ENCODE measurements around the gene CTSH.

Gene CTSH

DNA sequence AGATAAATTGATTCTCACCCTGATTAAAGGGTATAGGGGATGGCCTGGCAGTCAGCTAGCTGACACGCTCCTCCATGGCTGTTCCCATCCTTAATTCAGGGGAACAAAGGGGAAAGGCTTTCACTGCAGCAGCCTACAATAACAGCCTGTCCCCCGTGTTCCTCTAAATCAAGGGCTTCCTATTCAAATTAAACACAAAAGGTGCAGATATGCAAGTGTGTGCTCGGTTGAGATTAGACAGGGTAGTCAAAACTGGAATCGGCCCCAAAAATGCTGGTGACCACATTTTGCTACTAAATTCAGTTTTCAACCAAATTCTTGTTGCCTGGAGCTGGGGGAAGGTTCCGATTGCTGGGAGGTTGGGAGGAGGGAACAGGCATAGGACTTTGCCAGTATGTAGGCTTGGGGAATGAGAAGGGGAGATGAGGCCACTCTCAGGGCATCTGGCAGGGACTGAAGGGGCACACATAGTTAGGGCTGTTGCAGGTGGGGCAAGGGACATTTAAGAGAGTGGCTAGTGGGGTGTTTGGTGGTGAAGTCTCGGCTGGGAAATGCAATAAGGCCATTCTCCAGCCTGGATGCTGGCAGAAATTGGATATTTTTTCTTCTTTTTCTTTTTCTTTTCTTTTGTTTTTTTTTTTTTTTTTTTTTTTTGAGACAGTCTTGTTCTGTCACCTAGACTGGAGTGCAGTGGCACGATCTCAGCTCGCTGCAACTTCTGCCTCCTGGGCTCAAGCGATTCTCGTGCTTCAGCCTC is 32.9 kb upstream of the CTSH start:
- no peak for DNase-seq

GRCh38 chr15:78977091-78977571 is 32.3 kb upstream of the CTSH start:
- no peak for DNase-seq

DNA sequence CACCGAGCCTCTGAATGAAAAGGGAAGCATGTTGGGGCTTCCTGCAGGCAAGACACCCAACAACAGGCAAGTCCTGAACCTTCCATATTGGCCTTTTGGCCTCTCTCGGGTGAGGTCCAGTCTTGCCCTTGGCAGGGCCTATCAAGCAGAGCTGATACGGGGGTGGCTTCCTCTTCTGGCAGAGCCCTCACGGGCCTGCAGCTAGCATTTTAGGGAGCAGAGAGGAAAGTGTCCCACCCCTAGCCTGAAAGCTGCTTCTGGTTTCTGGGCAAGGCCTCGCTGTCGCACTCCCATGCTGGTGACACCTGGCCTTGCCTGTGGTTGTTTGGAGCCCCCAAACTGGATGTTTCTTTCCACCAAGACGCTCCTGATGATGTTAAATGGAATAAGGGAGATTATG is 31.8 kb upstream of the CTSH start:
- no peak for DNase-seq

DNA sequence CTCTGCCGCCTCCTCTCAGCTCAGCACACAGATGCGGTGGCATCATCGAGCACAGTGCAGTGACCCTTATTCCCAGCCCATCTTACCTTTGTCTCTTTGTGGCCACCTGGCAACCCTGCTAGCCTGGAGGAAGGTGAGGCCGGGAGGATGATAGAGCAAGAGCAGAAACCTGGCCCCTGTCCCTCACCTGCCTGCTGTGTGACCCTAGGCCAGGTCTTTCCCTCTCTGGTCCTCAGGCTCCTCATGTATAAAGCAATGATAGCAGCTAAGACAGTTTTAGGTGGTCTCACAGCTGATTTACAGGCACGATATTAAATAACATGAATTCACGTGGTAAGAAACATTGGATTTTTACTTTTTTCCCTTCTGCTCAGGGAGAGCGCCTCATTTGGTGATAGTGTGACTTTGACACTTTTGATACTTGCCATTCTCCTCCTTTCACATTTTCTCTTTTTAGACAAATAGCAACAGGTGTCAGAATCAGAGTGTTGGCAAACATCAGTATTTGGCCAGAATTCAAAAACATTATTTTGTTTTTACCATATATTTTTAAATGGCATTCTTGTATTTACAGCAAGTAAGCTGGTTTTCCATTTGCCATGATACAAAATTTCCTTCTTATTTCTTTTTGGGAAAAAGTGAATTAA is 29.5 kb upstream of the CTSH start:
- DNase-seq: no peak

GRCh38 chr15:78969687-78970349 is 25.0 kb upstream of the CTSH start:
- DNase-seq: no peak

GRCh38 chr15:78968539-78969271 is 23.9 kb upstream of the CTSH start:
- DNase-seq: no peak

DNA sequence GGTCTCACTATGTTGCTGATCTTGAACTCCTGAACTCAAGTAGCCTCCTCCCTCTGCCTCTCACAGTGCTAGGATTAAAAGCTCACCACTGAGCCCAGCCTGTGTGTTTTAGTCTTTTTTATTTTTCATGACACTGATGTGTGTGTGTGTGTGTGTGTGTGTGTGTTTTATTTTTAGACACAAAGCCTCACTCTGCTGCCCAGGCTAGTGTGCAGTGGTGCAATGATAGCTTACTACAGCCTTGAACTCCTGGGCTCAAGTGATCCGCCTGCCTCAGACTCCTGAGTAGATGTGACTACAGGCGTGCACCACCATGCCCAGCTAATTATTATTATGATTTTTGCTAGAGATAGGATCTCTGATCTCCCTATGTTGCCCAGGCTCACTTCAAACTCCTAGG is 23.3 kb upstream of the CTSH start:
- DNase-seq: no peak

DNA sequence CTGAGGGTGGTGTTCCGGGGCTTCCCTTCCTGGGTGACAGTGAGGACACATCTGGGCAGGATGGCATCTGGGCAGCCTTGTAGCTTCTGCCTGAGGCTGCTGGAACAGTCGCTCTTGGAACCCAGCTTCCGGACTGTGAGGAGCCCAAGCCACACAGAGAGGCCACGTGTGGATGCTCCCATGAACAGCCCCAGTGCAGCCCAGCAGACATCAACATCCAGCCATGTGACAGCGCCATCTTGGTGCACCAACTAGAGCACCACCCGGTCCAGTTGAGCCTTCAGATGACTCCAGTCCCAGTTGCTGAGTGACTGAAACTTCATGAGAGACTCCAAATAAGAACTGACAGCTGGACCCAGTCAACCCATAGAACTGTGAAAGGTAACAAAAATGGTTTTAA is 15.5 kb upstream of the CTSH start:
- no peak for DNase-seq

GRCh38 chr15:78959360-78959759 is 14.5 kb upstream of the CTSH start:
- DNase-seq: no peak

- DNase-seq: no peak
Measured at GRCh38 chr15:78957416-78958093, 12.7 kb upstream of the CTSH start.

- no peak for DNase-seq
Measured at GRCh38 chr15:78956937-78957336, 12.1 kb upstream of the CTSH start.

DNA sequence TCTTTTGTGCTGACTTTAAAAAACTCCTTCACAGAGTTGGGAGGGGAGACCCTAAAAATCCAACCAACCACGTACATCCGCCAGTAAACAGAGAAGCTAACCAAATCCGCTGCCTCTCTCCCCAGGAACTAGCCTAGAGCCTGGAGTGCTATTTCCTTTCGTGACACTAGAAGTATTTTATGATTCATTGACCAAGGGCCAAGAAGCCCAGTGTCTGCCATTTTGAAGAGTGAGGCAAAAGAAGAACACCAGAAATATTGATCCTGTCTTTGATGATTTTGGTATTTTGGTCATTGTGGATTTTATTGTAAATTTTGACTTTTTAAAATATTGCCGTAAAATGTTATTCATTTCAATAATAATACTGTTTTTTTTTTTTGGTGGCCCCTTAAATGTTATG is 10.5 kb upstream of the CTSH start:
- DNase-seq: no peak

DNA sequence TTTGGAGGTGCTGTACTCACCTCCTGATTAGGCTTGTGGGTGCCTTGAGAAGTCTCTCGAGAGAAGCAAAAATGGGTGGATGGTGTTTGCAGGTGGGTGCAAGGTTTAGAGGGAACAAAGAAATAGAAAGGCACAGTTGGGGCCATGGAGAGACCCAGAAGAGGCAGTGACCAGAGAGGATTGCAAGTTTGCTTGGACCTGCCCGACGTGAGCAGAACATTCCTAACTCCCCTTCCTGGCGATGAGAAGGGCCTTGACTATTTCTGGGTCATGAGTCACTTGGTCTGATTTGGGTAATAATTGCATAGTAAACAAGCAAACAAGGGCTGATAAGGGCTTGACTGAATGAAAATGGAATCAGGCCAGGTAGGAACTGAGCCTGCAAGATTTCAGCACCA is 7.0 kb upstream of the CTSH start:
- DNase-seq: no peak

DNA sequence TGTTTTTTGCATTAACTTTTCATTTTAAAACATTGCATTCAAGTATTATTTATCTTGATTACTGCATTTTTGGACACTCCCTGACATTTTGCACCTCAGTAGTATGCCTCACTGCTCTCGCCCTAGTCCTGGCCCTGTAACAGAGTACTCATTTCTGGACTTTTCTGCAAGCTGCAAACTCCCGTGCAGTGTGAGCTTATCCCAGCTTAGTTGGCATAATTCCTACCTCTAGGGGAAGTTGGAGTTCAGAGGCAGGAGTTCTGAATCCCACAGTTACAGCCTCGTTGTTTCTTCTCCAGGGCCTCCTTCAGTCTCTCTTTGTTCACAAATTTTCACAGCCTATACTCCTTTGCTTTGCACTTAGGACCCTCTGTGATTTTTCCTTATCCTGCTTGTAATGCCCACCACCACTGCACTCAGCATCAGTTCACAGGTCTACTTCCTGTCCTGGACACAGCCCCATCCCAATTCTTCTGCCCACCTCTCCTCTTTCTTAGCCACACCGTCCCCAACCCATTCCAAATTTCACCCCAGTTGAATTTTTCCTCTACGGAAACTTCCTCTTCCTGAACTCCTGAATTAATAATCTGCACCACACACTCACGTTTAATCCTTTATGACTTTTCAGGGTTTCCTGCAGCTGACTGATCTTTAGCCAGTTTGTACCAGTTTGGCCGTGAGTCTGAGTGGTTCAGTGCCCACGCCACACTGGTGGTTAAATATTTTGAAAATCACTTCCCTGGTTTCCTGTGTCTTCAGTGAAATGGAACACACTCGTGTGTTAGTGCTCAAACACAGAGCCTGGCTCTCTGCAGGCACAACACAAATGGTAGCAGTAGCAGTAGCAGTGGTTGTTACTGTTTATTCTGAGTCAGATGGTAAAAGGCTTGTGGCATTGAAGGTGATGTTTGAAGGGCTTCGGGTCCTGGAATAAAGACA is 6.3 kb upstream of the CTSH start:
- DNase-seq: no peak

GRCh38 chr15:78950343-78950742 is 5.5 kb upstream of the CTSH start:
- no peak for DNase-seq

GRCh38 chr15:78949461-78949860 is 4.6 kb upstream of the CTSH start:
- no peak for DNase-seq

DNA sequence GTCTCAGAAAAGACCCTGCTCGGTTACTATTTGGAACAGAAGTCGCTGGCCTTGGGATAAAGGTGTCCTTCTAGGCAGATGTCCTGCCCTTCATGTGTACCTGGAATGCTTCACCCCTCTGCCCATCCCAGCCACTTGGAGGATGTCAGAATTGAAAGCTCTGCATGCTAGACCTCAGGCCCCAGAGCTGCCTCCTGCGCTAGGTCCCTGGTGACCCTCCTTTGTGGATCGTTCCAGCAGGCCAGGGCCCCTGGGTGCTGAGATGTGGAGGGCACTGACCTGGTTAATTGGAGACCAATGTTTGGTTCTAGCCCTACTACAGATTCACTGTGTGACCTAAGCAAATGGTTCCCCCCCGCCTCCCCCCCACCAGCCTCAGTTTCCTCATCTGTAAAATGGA is 2.7 kb upstream of the CTSH start:
- DNase-seq: no peak

- DNase-seq: no peak
Measured at GRCh38 chr15:78946493-78946892, 1.6 kb upstream of the CTSH start.

DNA sequence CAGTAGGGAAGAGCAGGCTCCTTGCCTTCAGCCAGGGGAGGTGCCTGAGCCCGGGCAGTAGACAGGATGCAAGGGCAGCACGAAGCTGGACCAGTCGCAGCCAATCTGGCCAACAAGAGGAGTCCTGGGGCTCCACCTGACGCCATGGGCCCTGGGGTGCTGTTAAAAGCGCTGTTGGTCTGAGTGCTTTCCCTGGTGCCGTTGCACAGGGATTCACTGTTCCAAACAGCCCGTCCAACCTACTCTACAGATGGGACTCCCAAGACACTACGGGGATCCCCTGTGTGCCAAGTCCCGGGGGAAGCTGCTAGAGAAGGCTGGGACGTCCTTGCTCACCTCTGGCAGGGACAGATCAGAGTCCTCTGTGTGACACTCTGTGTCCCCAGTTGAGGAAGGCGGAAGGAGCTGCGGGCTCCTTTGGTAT is 632 bp downstream of the CTSH start:
- no peak for DNase-seq

DNA sequence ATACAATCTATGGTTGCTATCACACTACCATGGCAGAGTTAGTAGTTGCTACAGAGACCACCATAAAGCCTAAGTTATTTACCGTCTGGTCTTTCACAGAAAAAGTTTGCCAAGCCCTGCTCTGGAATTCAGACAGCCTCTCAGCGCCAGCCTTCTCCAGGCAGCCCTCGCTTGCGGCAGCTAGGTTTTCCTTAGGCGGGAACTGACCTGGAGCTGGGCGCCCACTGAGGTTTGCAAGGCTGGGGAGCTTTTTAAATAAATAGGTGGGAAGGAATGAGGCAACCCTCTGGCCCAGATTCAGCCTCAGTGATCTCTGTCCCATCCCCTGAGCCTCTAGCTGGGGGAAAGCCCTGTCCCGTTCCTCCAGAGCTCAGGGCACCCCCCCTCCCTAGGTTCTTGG is 1.2 kb downstream of the CTSH start:
- no peak for DNase-seq

DNA sequence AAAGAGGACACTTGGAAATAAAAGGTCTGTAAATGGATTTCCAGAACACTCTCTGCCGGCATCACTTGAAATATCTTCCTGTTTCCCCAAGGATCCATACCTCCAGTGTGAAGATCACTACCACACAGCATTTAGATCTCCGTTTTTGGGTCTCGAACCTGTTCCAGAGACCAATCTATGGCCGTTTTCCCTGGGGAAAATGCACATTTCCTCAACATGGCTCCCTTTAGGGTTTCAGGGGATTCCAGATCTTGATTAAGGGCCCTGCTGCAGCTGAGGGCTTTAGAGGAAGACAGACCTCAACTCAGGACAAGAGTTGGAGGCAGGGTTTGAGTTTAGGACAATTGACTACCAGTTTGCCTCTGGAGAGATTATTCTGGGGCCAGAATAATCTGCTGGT is 2.1 kb downstream of the CTSH start:
- DNase-seq: no peak

Measured in activated naive CD4-positive, alpha-beta T cell treated with anti-CD3 and anti-CD28 coated beads, Interleukin-2, amount 50 U/mL, for 16 hours (primary cell).